ENCODE measurements around the gene NEU1. TPM values are rescaled to one million over a fixed set of nuclear protein-coding genes. Genes with fewer than 3 reads are reported as not detected.
"Not testable (repeated sequence)": the region's sequence is repeated elsewhere in the genome, so short reads cannot be mapped to it uniquely, and the experiment has no call there.

NEU1 gene
- total and polyA plus RNA-seq, 9 donors, result 23.7 to 61.1 (median 28.2) TPM

GRCh38 chr6:31842053-31842452 is 20.6 kb downstream of the NEU1 start:
- no peaks in the 10 kb centered on the region for H3K27me3 ChIP-seq
- WGBS, 3 donors, result 84 to 95% (median 93%) methylated on average over 9 of the region's 9 CpGs
- H3K4me3 ChIP-seq, result no peak overlapping the region
- DNase-seq, result no peak
- intact Hi-C loops (cut with DNase I), result no loop called here
- H3K36me3 ChIP-seq, result no peaks in the 10 kb centered on the region
- no peak overlapping the region for H3K27ac ChIP-seq
- no peak for TF ChIP-seq POLR2A (IDR thresholded peaks at IDR 0.05)
- no peak for TF ChIP-seq CTCF (IDR thresholded peaks at IDR 0.05)
- no peak for TF ChIP-seq EP300 (IDR thresholded peaks at IDR 0.05)
- no peaks in the 10 kb centered on the region for H3K4me1 ChIP-seq (ENCODE audit: insufficient read depth)
- no peaks in the 10 kb centered on the region for H3K9me3 ChIP-seq

DNA sequence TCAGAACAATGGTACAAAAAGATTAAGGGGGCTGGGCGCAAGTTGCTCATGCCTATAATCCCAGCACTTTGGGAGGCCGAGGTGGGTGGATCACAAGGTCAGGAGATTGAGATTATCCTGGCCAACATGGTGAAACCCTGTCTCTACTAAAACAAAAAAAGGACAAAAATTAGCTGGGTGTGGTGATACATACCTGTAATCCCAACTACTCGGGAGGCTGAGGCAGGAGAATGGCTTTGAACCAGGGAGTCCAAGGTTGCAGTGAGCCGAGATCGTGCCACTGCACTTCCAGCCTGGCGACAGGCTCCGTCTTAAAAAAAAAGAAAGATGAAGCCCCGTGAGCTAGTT is 22.9 kb downstream of the NEU1 start:
- not testable (repeated sequence) for DNase-seq; H3K4me1 ChIP-seq (ENCODE audit: insufficient read depth); H3K36me3 ChIP-seq; H3K9me3 ChIP-seq; H3K4me3 ChIP-seq; H3K27me3 ChIP-seq; H3K27ac ChIP-seq
- 73 to 83% (median 77%) methylated on average over 8 of the region's 8 CpGs for WGBS, 3 donors
- intact Hi-C loops (cut with DNase I), result loop anchor here in 2 of 4 donors (10.0 kb wide), 2 partner anchors 105 to 295 kb away; partner anchors contain the start of genes ATP6V1G2 (in 1 of the 2), CLIC1 (in 1 of the 2), DDX39B (in 1 of the 2) and NFKBIL1 (in 1 of the 2)

GRCh38 chr6:31838968-31839367 is 23.7 kb downstream of the NEU1 start:
- no peaks in the 10 kb centered on the region for H3K36me3 ChIP-seq
- H3K27ac ChIP-seq, result no peak overlapping the region
- TF ChIP-seq CTCF (IDR thresholded peaks at IDR 0.05) (no peak), EP300 (IDR thresholded peaks at IDR 0.05) (no peak), POLR2A (IDR thresholded peaks at IDR 0.05) (no peak)
- no peak for DNase-seq
- 90 to 94% (median 93%) methylated on average over 3 of the region's 3 CpGs for whole genome bisulfite sequencing, 3 donors
- intact Hi-C loops (cut with DNase I), result loop anchor here in 2 of 4 donors (10.0 kb wide), 2 partner anchors 104 to 294 kb away; partner anchors contain the start of genes ATP6V1G2 (in 1 of the 2), CLIC1 (in 1 of the 2), DDX39B (in 1 of the 2) and NFKBIL1 (in 1 of the 2)
- no peaks in the 10 kb centered on the region for H3K27me3 ChIP-seq
- H3K4me1 ChIP-seq (ENCODE audit: insufficient read depth), result no peaks in the 10 kb centered on the region
- H3K9me3 ChIP-seq, result no peaks in the 10 kb centered on the region
- no peak overlapping the region for H3K4me3 ChIP-seq

DNA sequence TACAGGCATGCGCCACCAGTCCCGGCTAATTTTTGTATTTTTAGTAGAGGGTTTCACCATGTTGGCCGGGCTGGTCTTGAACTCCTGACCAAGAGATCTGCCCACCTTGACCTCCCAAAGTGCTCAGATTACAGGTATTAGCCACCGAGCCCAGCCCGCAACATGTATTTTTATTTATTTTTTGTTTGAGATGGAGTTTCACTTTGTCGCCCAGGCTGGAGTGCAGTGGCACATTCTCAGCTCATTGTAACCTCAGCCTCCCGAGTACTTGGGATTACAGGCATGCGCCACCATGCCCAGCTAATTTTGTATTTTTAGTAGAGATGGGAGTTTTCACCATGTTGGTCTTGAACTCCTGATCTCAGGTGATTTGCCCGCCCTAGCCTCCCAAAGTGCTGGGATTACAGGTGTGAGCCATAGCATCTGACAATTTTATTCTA is 24.5 kb downstream of the NEU1 start:
- WGBS, 3 donors, result 79 to 84% (median 84%) methylated on average over 9 of the region's 9 CpGs
- not testable (repeated sequence) for H3K9me3 ChIP-seq; H3K27me3 ChIP-seq; H3K36me3 ChIP-seq; H3K4me3 ChIP-seq; H3K4me1 ChIP-seq (ENCODE audit: insufficient read depth); H3K27ac ChIP-seq
- intact Hi-C loops (cut with DNase I), result loop anchor here in 2 of 4 donors (10.0 kb wide), 2 partner anchors 103 to 293 kb away; partner anchors contain the start of genes ATP6V1G2 (in 1 of the 2), CLIC1 (in 1 of the 2), DDX39B (in 1 of the 2) and NFKBIL1 (in 1 of the 2)
- peak in 1 of 5 donors; percentile 6 for DNase-seq

GRCh38 chr6:31837369-31838113 is 25.1 kb downstream of the NEU1 start:
- TF ChIP-seq CTCF (IDR thresholded peaks at IDR 0.05), result no peak
- no peak for TF ChIP-seq EP300 (IDR thresholded peaks at IDR 0.05)
- TF ChIP-seq POLR2A (IDR thresholded peaks at IDR 0.05), result no peak
- no peak overlapping the region for H3K4me3 ChIP-seq
- WGBS, 3 donors, result 11 to 36% (median 14%) methylated on average over 1 of the region's 1 CpG
- DNase-seq, result peak in 1 of 5 donors; percentile 17
- no peaks in the 10 kb centered on the region for H3K4me1 ChIP-seq (ENCODE audit: insufficient read depth)
- intact Hi-C loops (cut with DNase I), result loop anchor here in 2 of 4 donors (10.0 kb wide), 2 partner anchors 103 to 293 kb away; partner anchors contain the start of genes ATP6V1G2 (in 1 of the 2), CLIC1 (in 1 of the 2), DDX39B (in 1 of the 2) and NFKBIL1 (in 1 of the 2)
- no peaks in the 10 kb centered on the region for H3K27me3 ChIP-seq
- H3K9me3 ChIP-seq, result no peaks in the 10 kb centered on the region
- H3K27ac ChIP-seq, result no peak overlapping the region
- H3K36me3 ChIP-seq, result no peaks in the 10 kb centered on the region

Data from ovary (tissue), 9 donors.